ENCODE data around the gene SLC30A4. TPM values are rescaled to one million over a fixed set of nuclear protein-coding genes. Genes with fewer than 3 reads are reported as not detected.

The SLC30A4 gene
- total RNA-seq, 1 donor from 2014 or later = 3.5 TPM

GRCh38 chr15:45454814-45455213 is 67.7 kb downstream of the SLC30A4 start:
- intact Hi-C loops (cut with micrococcal nuclease) = no loop called here

- intact Hi-C loops (cut with micrococcal nuclease) = no loop called here
These were observed 71.3 kb downstream of the SLC30A4 start for GRCh38 chr15:45451265-45451664.

- intact Hi-C loops (cut with micrococcal nuclease) = no loop called here
These were observed 72.4 kb downstream of the SLC30A4 start for GRCh38 chr15:45449916-45450867.

GRCh38 chr15:45449395-45449794 is 73.2 kb downstream of the SLC30A4 start:
- intact Hi-C loops (cut with micrococcal nuclease) = no loop called here

- intact Hi-C loops (cut with micrococcal nuclease) = no loop called here
These were observed 74.3 kb downstream of the SLC30A4 start for GRCh38 chr15:45448066-45448915.

- intact Hi-C loops (cut with micrococcal nuclease) = no loop called here
These were observed 78.9 kb downstream of the SLC30A4 start for GRCh38 chr15:45443645-45444044.

GRCh38 chr15:45442507-45443135 is 79.9 kb downstream of the SLC30A4 start:
- intact Hi-C loops (cut with micrococcal nuclease) = no loop called here

GRCh38 chr15:45441686-45442085 is 80.9 kb downstream of the SLC30A4 start:
- intact Hi-C loops (cut with micrococcal nuclease) = no loop called here

GRCh38 chr15:45441036-45441435 is 81.5 kb downstream of the SLC30A4 start:
- intact Hi-C loops (cut with micrococcal nuclease) = no loop called here

- intact Hi-C loops (cut with micrococcal nuclease) = no loop called here
These were observed 82.9 kb downstream of the SLC30A4 start for GRCh38 chr15:45439521-45440260.

- intact Hi-C loops (cut with micrococcal nuclease) = no loop called here
These were observed 87.2 kb downstream of the SLC30A4 start for GRCh38 chr15:45435124-45435903.

GRCh38 chr15:45434078-45434567 is 88.4 kb downstream of the SLC30A4 start:
- intact Hi-C loops (cut with micrococcal nuclease) = no loop called here

GRCh38 chr15:45431511-45431910 is 91.0 kb downstream of the SLC30A4 start:
- intact Hi-C loops (cut with micrococcal nuclease) = no loop called here

- intact Hi-C loops (cut with micrococcal nuclease) = loop anchor here (1.0 kb wide), 4 partner anchors 27 to 184 kb away; partner anchors contain the start of gene BLOC1S6
These were observed 92.4 kb downstream of the SLC30A4 start for GRCh38 chr15:45429941-45430792.

Other genes starting within 250 kb of the SLC30A4 start
- gene GATM, start 144.2 kb downstream of the SLC30A4 start, total RNA-seq = 1.3 and 1.6 TPM in 2 replicates
- 33.9 and 40.9 TPM in 2 replicates for gene BLOC1S6, start 64.6 kb upstream of the SLC30A4 start, total RNA-seq
- gene SQOR, start 112.3 kb upstream of the SLC30A4 start, total RNA-seq = 124 and 131 TPM in 2 replicates

Data from T-helper 1 cell treated with Interleukin-12 subunit alpha and Interleukin-12 subunit beta and Interleukin-4 antibody, amounts not matched to agents 30 ng/mL and 1 ng/mL, for 36 hours (primary cell).